ENCODE data around the gene FAM200C.

GRCh38 chr5:160395111-160395510 is 4.7 kb downstream of the FAM200C start:
- TF ChIP-seq CTCF (IDR thresholded peaks at IDR 0.05) (no peak), EZH2phosphoT487 (IDR thresholded peaks at IDR 0.05) (no peak)

Measured in neural progenitor cell (in vitro differentiated cells).